ENCODE measurements around the gene NAPSA.

DNA sequence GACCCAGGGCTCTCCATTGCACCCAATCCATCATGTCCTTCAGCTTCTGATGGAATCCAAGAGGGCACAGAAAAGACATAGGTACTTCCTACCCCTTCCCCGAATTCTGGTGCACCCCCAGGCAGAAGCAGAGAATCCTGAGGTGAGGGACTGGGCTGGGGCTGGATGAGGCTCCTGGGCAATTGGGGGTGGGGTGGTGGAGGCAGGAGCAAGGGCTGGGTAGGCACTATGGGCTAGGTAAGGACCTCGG is 33.5 kb downstream of the NAPSA start:
- TF ChIP-seq NRF1 (conservative IDR thresholded peaks at IDR 0.05; ENCODE audit: low read depth, low read length), result no peak
- no peak for TF ChIP-seq BHLHE40 (IDR thresholded peaks at IDR 0.05; ENCODE audit: borderline replicate concordance in 1 of 2, low read depth in 2 of 2, low read length in 1 of 2)
- TF ChIP-seq, protein P1, sequence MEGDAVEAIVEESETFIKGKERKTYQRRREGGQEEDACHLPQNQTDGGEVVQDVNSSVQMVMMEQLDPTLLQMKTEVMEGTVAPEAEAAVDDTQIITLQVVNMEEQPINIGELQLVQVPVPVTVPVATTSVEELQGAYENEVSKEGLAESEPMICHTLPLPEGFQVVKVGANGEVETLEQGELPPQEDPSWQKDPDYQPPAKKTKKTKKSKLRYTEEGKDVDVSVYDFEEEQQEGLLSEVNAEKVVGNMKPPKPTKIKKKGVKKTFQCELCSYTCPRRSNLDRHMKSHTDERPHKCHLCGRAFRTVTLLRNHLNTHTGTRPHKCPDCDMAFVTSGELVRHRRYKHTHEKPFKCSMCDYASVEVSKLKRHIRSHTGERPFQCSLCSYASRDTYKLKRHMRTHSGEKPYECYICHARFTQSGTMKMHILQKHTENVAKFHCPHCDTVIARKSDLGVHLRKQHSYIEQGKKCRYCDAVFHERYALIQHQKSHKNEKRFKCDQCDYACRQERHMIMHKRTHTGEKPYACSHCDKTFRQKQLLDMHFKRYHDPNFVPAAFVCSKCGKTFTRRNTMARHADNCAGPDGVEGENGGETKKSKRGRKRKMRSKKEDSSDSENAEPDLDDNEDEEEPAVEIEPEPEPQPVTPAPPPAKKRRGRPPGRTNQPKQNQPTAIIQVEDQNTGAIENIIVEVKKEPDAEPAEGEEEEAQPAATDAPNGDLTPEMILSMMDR (IDR thresholded peaks at IDR 0.05 in 2 of 3, conservative IDR thresholded peaks at IDR 0.05 in 1 of 3; ENCODE audit: control insufficient read depth in 2 of 3, extremely low read depth in 1 of 3, insufficient read depth in 1 of 3, low read depth in 3 of 3, low read length in 3 of 3), result no peak
- no peak for TF ChIP-seq RCOR1 (conservative IDR thresholded peaks at IDR 0.05; ENCODE audit: low read depth, low read length)

Data from GM12878 (cell line).